H9 (cell line): ENCODE data around the gene TMEM50B. TPM values are rescaled to one million over a fixed set of nuclear protein-coding genes. Genes with fewer than 3 reads are reported as not detected.

Source experiments
- DNase-seq: peaks from one replicate; pipeline ENCODE4 v3.0.0-alpha.2; 2017
- H2AFZ ChIP-seq: one replicate; pipeline ENCODE4 v1.6.1; 2013; ENCODE audit warnings: mild to moderate bottlenecking, low read length, control low read depth, moderate library complexity
- H2AK5ac ChIP-seq: 2 replicates; pipeline ENCODE4 v1.6.1; 2013; ENCODE audit warnings: low read length, control low read depth, mixed read lengths; ENCODE audit not compliant: insufficient read length
- H2BK120ac ChIP-seq: one replicate; pipeline ENCODE4 v1.6.1; 2013; ENCODE audit warnings: low read depth, mild to moderate bottlenecking, low read length, control low read depth, inconsistent platforms; ENCODE audit not compliant: poor library complexity, severe bottlenecking
- H2BK12ac ChIP-seq: 2 replicates; pipeline ENCODE4 v1.6.1; 2013; ENCODE audit warnings: low read length, control low read depth, mixed read lengths, low read depth; ENCODE audit not compliant: insufficient read length
- H2BK15ac ChIP-seq: 2 replicates; pipeline ENCODE4 v1.6.1; 2013; ENCODE audit warnings: low read depth, low read length, control low read depth
- H2BK20ac ChIP-seq: one replicate; pipeline ENCODE4 v1.6.1; 2013; ENCODE audit warnings: low read depth, mild to moderate bottlenecking, low read length, control low read depth, inconsistent platforms; ENCODE audit not compliant: poor library complexity, severe bottlenecking
- H2BK5ac ChIP-seq: 2 replicates; pipeline ENCODE4 v1.6.1; 2013; ENCODE audit warnings: low read length, control low read depth, mixed read lengths; ENCODE audit not compliant: insufficient read length
- H3K14ac ChIP-seq: 2 replicates; pipeline ENCODE4 v1.6.1; 2013; ENCODE audit warnings: low read length, control low read depth; ENCODE audit not compliant: insufficient read depth
- H3K18ac ChIP-seq: 2 replicates; pipeline ENCODE4 v1.6.1; 2013; ENCODE audit warnings: low read depth, mild to moderate bottlenecking, mixed read lengths, low read length, control low read depth; ENCODE audit not compliant: insufficient read length
- H3K23ac ChIP-seq: 2 replicates; pipeline ENCODE4 v1.6.1; 2013; ENCODE audit warnings: low read length, control low read depth, mixed read lengths, low read depth; ENCODE audit not compliant: insufficient read length
- H3K23me2 ChIP-seq: 2 replicates; pipeline ENCODE4 v1.6.1; 2013; ENCODE audit warnings: low read depth, mild to moderate bottlenecking, mixed read lengths, low read length, control low read depth; ENCODE audit not compliant: insufficient read length, poor library complexity, severe bottlenecking
- H3K27ac ChIP-seq: 2 replicates; pipeline ENCODE4 v1.5.1; 2013; ENCODE audit warnings: low read length, control low read depth, mixed read lengths, low read depth; ENCODE audit not compliant: insufficient read length
- H3K27me3 ChIP-seq: 2 replicates; pipeline ENCODE4 v1.6.1; 2013; ENCODE audit warnings: low read length, control low read depth, inconsistent platforms; ENCODE audit not compliant: insufficient read depth
- H3K4ac ChIP-seq: 2 replicates; pipeline ENCODE4 v1.6.1; 2013; ENCODE audit warnings: low read depth, mild to moderate bottlenecking, control low read depth, inconsistent platforms, low read length, moderate library complexity
- H3K4me1 ChIP-seq: 2 replicates; pipeline ENCODE4 v1.6.1; 2013; ENCODE audit warnings: low read length, control low read depth, inconsistent platforms; ENCODE audit not compliant: insufficient read depth
- H3K4me2 ChIP-seq: 2 replicates; pipeline ENCODE4 v1.6.1; 2013; ENCODE audit warnings: low read length, control low read depth, mixed read lengths; ENCODE audit not compliant: insufficient read length, insufficient read depth
- H3K56ac ChIP-seq: 2 replicates; pipeline ENCODE4 v1.6.1; 2013; ENCODE audit warnings: low read depth, mild to moderate bottlenecking, mixed read lengths, low read length, control low read depth; ENCODE audit not compliant: insufficient read length
- H3K79me1 ChIP-seq: 2 replicates; pipeline ENCODE4 v1.6.1; 2013; ENCODE audit warnings: low read depth, mild to moderate bottlenecking, moderate library complexity, low read length, control low read depth, inconsistent platforms; ENCODE audit not compliant: insufficient read depth, poor library complexity, severe bottlenecking
- H3K79me2 ChIP-seq: 2 replicates; pipeline ENCODE4 v1.6.1; 2013; ENCODE audit warnings: low read length, control low read depth, inconsistent platforms; ENCODE audit not compliant: insufficient read depth
- H3K9ac ChIP-seq: 2 replicates; pipeline ENCODE4 v1.6.1; 2013; ENCODE audit warnings: low read length, control low read depth, mixed read lengths; ENCODE audit not compliant: insufficient read length; ENCODE audit errors: extremely low read depth
- H3K9me3 ChIP-seq: one replicate; pipeline ENCODE4 v1.6.1; 2013; ENCODE audit warnings: low read depth, low read length, inconsistent platforms; ENCODE audit not compliant: control insufficient read depth
- H3T11ph ChIP-seq: one replicate; pipeline ENCODE4 v1.6.1; 2013; ENCODE audit warnings: mild to moderate bottlenecking, low read length, control low read depth, inconsistent platforms
- H4K20me1 ChIP-seq: one replicate; pipeline ENCODE4 v1.6.1; 2013; ENCODE audit not compliant: control insufficient read depth, insufficient read length, insufficient read depth
- H4K5ac ChIP-seq: 2 replicates; pipeline ENCODE4 v1.6.1; 2013; ENCODE audit warnings: low read depth, mild to moderate bottlenecking, mixed read lengths, low read length, control low read depth; ENCODE audit not compliant: insufficient read length
- H4K8ac ChIP-seq: replicated peaks from 2 replicates; pipeline ENCODE4 v1.6.1; 2013; ENCODE audit warnings: low read length, control low read depth, mixed read lengths, low read depth; ENCODE audit not compliant: insufficient read length
- H4K91ac ChIP-seq: 2 replicates; pipeline ENCODE4 v1.6.1; 2013; ENCODE audit warnings: low read depth, mild to moderate bottlenecking, moderate library complexity, mixed read lengths, low read length, control low read depth; ENCODE audit not compliant: insufficient read length
- H3K27ac Mint-ChIP-seq, 3 experiments: 2 replicates in 2 of 3; 3 replicates in 1 of 3; pipeline ENCODE4 v1.8.0; 2020 to 2021; ENCODE audit warnings: mixed read lengths in 3 of 3, mild to moderate bottlenecking in 1 of 3, moderate library complexity in 1 of 3
- H3K27me3 Mint-ChIP-seq: 2 replicates; pipeline ENCODE4 v1.8.0; 2021; ENCODE audit warnings: low read depth, mild to moderate bottlenecking, moderate library complexity, mixed read lengths
- H3K36me3 Mint-ChIP-seq, 3 experiments: 2 replicates in 2 of 3; 3 replicates in 1 of 3; pipeline ENCODE4 v1.8.0; 2020 to 2021; ENCODE audit warnings: low read depth in 3 of 3, mixed read lengths in 3 of 3; ENCODE audit not compliant: insufficient read depth in 1 of 3
- H3K4me1 Mint-ChIP-seq, 2 experiments: 2 replicates each; pipeline ENCODE4 v1.8.0; 2020; ENCODE audit warnings: mixed read lengths in 2 of 2
- H3K4me3 Mint-ChIP-seq, 2 experiments: 2 replicates in 1 of 2; 3 replicates in 1 of 2; pipeline ENCODE4 v1.8.0; 2020 to 2021; ENCODE audit warnings: mild to moderate bottlenecking in 2 of 2, mixed read lengths in 2 of 2, moderate library complexity in 1 of 2
- H3K9me3 Mint-ChIP-seq, 2 experiments: 2 replicates in 1 of 2; 3 replicates in 1 of 2; pipeline ENCODE4 v1.8.0; 2020; ENCODE audit warnings: mild to moderate bottlenecking in 2 of 2, mixed read lengths in 2 of 2, moderate library complexity in 1 of 2
- CTCF ChIP-seq: fragments of 200-600 bp; sonication (generic); conservative IDR thresholded peaks from 3 replicates; pipeline ENCODE4 v1.8.0; 2021; ENCODE audit warnings: antibody characterized with exemption, mild to moderate bottlenecking
- WGBS: extraction: QIAGEN DNeasy Blood & Tissue Kit; methylation state at CpG from one replicate; pipeline ENCODE4 v1.1.7; 2013; ENCODE audit warnings: missing lambda C conversion rate, low lambda C conversion rate, mixed read lengths; ENCODE audit not compliant: insufficient read length; ENCODE audit errors: extremely low coverage; 5-methylcytosine and 5-hydroxymethylcytosine counted together
- total RNA-seq: library from RNA; stranded (reverse); gene quantifications from 2 replicates; pipeline ENCODE4 v1.2.1, GENCODE V29; 2021

TMEM50B gene
- total RNA-seq, 1 experiment from 2014 or later = 17.6 TPM

- Histone ChIP-seq H3K79me1 (no peaks in the 10 kb centered on the region), H2BK5ac (no peak within 1 kb of the TSS), H2BK20ac (no peak within 1 kb of the TSS), H3T11ph (no peak within 1 kb of the TSS), H2AK5ac (no peak within 1 kb of the TSS), H3K56ac (no peak within 1 kb of the TSS), H2AFZ (peak within 1 kb of the TSS; percentile 65), H3K18ac (peak within 1 kb of the TSS; percentile 22), H3K23ac (no peak within 1 kb of the TSS), H2BK15ac (no peak within 1 kb of the TSS), H4K8ac (no peak within 1 kb of the TSS), H3K4me2 (peak within 1 kb of the TSS; percentile 85), H4K91ac (no peak within 1 kb of the TSS), H3K79me2 (no peaks in the 10 kb centered on the region), H2BK12ac (no peak within 1 kb of the TSS), H3K27me3 (no peaks in the 10 kb centered on the region), H2BK120ac (no peak within 1 kb of the TSS), H3K9ac (peak within 1 kb of the TSS; percentile 63), H3K4me1 (0 out of 2 replicates have a peak, but pooled peaks cover 2% of the 10 kb centered on the region), H3K23me2 (peaks cover 7% of the 10 kb centered on the region), H3K14ac (peak within 1 kb of the TSS; percentile 55; the same call in 1 of the 2 replicates), H3K4ac (no peak within 1 kb of the TSS), H3K27ac (no peak within 1 kb of the TSS), H4K5ac (no peak within 1 kb of the TSS), H4K20me1 (no peaks in the 10 kb centered on the region), H3K9me3 (no peaks in the 10 kb centered on the region)
- Mint-ChIP-seq H3K27me3 (no peaks in the 10 kb centered on the region; the same call in 1 of the 2 replicates), H3K4me1 (peaks cover 24 to 29% of the 10 kb centered on the region in 2 experiments), H3K27ac (peak within 1 kb of the TSS; percentile 2 to 95 (median 69); a peak in 6 of 7 replicates), H3K4me3 (peak within 1 kb of the TSS; percentile 80 to 84), H3K9me3 (no peaks in the 10 kb centered on the region; a peak in 2 of 5 replicates), H3K36me3 (peaks cover 0 to 13% (median 11%) of the 10 kb centered on the region in 3 experiments; a peak in 5 of 7 replicates)
- TF ChIP-seq CTCF = no peak
- peak; percentile 96 for DNase-seq
- no CpG with 5 or more reads among the region's 52 CpGs for WGBS
Measured at GRCh38 chr21:33491373-33492102, 11.8 kb upstream of the TMEM50B start, which contains the start of gene DNAJC28. Gene DNAJC28 (minus strand): TSS chr21:33491716. CDS start chr21:33489393, 2,323 bp downstream.
